ENCODE measurements around the gene ZDHHC8.

Gene ZDHHC8

DNA sequence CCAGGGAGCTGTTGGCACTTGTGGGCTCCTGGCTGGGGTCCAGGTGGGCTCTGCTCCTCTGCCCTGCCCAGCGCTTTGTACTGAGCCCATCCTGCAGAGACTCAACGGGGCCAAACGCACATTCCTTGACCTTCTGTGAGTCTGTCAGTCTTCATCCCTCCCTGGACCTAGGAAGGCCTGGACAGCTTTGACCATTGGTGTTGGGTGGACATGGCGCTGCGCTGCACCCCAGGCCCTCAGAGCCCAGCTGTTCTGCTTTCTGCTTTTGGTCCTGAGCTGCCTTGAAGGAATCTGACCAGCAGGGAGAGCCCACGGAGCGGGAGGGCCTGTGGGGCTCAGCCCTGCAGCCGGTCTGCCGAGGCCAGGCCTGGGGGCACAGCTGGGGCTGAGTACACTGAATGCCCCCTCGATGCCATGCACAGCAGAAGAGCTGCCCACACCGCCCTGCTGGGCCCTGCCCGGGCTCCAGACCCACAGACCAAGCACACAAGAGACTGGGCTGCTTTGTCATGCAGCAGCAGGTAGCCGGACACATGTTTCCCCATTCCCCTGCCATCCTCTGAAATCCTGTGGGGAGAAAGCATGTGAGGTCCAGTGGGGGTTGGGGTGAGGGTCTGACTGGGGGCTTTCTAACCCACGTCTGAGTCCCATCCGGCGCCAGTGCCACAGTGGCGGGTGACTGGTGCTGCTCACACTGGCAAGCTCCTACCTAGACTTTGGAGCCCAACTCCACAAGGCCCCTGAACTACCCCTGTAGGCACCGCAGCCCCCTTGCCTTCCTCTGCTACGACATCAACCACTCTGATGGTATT is 43.4 kb downstream of the ZDHHC8 start:
- in situ Hi-C loops (cut with MboI; ENCODE audit: low pct_unique_long_range_greater_than_20kb, low sequenced_read_pairs, unreplicated experiment) = loop anchor here (10.0 kb wide), 1 partner anchor 60 kb away; no protein-coding TSS in a partner anchor
- no peak for DNase-seq (ENCODE audit: low spot score)
- TF ChIP-seq, protein P1, sequence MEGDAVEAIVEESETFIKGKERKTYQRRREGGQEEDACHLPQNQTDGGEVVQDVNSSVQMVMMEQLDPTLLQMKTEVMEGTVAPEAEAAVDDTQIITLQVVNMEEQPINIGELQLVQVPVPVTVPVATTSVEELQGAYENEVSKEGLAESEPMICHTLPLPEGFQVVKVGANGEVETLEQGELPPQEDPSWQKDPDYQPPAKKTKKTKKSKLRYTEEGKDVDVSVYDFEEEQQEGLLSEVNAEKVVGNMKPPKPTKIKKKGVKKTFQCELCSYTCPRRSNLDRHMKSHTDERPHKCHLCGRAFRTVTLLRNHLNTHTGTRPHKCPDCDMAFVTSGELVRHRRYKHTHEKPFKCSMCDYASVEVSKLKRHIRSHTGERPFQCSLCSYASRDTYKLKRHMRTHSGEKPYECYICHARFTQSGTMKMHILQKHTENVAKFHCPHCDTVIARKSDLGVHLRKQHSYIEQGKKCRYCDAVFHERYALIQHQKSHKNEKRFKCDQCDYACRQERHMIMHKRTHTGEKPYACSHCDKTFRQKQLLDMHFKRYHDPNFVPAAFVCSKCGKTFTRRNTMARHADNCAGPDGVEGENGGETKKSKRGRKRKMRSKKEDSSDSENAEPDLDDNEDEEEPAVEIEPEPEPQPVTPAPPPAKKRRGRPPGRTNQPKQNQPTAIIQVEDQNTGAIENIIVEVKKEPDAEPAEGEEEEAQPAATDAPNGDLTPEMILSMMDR (IDR thresholded peaks at IDR 0.05; ENCODE audit: extremely low read depth, insufficient read depth, missing control alignments) = no peak

DNA sequence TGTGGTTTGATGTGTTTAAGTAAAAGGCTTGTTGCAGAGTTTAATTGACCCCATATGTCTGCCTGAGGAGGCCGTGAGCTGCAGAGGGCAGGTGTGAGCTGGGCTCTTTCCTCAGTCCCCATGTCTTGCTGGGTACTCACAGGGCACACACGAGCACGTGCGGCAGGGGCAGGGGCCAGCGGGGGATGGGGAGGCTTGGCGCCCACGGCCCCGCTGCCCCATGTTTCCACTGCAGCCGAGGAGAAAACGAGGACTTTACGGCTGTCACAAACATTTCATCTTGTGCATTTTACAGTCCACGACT is 43.9 kb downstream of the ZDHHC8 start:
- TF ChIP-seq, protein P1 (IDR thresholded peaks at IDR 0.05; ENCODE audit: extremely low read depth, insufficient read depth, missing control alignments) = no peak
- in situ Hi-C loops (cut with MboI; ENCODE audit: low pct_unique_long_range_greater_than_20kb, low sequenced_read_pairs, unreplicated experiment) = loop anchor here (10.0 kb wide), 1 partner anchor 59 kb away; no protein-coding TSS in a partner anchor
- no peak for DNase-seq (ENCODE audit: low spot score)

DNA sequence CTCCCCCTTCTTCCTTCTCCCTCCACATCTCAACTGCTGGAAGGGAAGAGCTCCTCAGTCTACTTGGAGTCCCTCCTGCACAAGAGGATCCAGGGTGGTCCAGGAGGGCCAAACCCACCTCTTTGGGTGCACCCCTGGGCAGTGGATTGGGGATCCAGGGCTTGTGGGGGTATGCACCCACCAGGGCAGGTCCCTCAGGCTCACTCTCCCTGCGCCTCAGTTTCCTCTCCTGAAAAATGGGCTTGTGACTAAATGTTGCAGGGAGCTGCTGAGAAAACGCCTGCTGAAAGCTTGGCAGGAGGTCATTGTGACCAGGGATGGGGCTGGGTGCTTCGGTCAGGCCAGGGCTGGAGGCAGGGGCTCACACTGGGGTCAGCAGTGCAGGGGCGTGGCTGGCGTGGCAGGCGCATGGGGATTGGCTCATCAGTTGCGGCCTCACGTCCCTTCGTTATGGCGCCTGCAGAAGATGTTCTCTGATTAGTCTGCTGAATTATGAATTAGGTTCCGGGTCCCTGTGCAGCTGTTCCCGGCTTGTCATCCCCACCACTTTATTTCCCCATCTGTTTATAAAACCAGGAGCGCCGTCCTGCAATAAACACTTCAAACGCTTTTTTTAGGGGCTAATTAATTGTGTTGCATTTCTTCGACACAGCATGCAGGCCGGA is 44.9 kb downstream of the ZDHHC8 start:
- in situ Hi-C loops (cut with MboI; ENCODE audit: low pct_unique_long_range_greater_than_20kb, low sequenced_read_pairs, unreplicated experiment) = loop anchor here (10.0 kb wide), 1 partner anchor 58 kb away; no protein-coding TSS in a partner anchor
- no peak for DNase-seq (ENCODE audit: low spot score)
- TF ChIP-seq, protein P1 (IDR thresholded peaks at IDR 0.05; ENCODE audit: extremely low read depth, insufficient read depth, missing control alignments) = no peak

DNA sequence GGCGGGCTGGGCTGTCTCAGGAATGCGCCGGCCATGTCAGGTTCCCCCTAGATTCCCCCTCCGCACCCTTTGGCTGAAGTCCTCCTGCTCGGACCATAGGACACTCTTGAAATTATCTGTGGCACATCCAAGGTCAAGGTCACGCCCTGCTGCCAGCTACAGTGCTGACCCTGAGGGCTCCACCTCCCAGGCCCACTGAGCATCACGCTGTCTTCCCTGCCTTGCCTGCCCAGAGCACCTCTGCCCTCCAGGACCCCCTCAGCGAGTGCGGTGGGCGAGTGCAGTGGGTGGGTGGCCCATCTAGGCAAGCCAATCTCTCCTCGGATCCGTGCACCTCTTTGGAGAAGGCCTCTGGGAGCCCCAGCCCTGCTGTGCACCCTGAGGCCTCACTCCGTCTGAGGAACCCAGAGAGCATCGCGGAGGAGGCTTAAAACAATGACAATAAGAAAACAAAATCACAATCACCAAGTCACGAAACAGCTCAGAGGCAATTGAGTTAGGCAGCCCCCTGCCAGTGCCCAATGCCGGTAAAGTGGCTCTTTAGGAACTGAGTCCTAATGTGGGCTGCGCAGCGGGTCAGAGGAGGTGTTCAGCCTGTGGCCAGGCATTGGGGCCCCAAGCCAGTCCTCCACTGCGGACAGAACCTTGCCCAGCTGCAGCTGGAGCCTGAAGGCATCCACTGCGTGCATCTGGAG is 45.8 kb downstream of the ZDHHC8 start:
- in situ Hi-C loops (cut with MboI; ENCODE audit: low pct_unique_long_range_greater_than_20kb, low sequenced_read_pairs, unreplicated experiment) = loop anchor here (10.0 kb wide), 1 partner anchor 57 kb away; no protein-coding TSS in a partner anchor
- TF ChIP-seq, protein P1 (IDR thresholded peaks at IDR 0.05; ENCODE audit: extremely low read depth, insufficient read depth, missing control alignments) = no peak
- DNase-seq (ENCODE audit: low spot score) = no peak

DNA sequence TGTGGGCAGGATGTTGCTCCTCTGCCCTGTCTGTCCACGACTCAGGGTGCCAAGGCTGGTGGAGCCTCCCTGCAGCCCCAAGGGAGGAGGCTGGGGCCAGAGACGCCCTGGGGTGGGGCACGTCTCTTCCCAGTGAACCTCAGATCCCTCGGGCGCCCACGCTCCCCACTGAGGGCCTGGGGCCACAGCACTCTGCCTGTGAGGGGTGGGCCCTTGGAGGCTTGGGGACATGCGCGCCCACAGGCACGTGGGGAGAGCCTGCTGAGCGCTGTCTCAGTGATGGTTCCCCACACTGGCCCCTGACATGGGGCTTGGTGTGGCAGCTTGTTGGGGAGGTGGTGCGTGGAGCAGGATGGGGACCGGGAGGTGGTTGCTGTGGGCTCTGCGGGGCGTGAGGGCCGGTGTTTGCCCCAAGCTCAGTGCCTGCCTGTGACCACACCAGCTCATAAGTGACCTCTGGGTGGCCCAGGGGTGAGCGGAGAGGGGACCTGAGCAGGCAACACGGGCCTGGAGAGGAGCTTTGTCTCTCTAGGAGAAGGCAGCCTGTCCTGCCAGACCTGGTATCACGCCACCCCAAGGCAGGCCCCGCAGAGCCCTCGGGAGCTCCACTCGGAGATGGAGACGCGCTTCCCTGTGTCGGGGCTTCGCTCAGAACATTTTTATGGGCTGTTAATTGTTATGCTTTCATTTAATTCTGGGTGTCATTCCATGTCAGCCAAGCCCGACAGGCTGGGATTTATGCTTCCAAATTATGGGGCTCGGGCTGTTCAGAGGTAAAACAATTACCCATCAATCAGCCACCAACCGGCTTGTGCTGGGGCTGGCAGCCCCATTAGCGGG is 46.7 kb downstream of the ZDHHC8 start:
- in situ Hi-C loops (cut with MboI; ENCODE audit: low pct_unique_long_range_greater_than_20kb, low sequenced_read_pairs, unreplicated experiment) = loop anchor here (10.0 kb wide), 1 partner anchor 57 kb away; no protein-coding TSS in a partner anchor
- DNase-seq (ENCODE audit: low spot score) = no peak
- TF ChIP-seq, protein P1 (IDR thresholded peaks at IDR 0.05; ENCODE audit: extremely low read depth, insufficient read depth, missing control alignments) = no peak

DNA sequence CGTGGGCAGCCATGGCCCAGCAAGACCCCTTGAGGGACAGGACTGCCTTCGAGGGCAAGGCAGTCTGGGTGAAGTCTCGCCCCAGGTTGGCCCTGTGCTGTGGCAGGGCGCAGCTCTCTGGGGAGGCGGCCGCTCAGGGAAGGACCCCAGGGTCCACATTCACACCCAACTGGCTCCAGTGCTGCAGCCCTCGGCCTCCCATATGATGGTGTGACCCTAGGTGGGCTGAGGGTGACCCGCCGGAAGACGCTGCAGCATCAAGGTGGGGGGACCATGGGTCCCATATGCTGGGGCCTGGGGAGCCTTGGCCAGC is 47.3 kb downstream of the ZDHHC8 start:
- no peak for DNase-seq (ENCODE audit: low spot score)
- in situ Hi-C loops (cut with MboI; ENCODE audit: low pct_unique_long_range_greater_than_20kb, low sequenced_read_pairs, unreplicated experiment) = loop anchor here (10.0 kb wide), 1 partner anchor 56 kb away; no protein-coding TSS in a partner anchor
- TF ChIP-seq, protein P1 (IDR thresholded peaks at IDR 0.05; ENCODE audit: extremely low read depth, insufficient read depth, missing control alignments) = no peak

Data from GM13977 (cell line).